HK-2 (cell line): ENCODE measurements around the gene ZMYM2.
A peak's percentile ranks its signal among the peaks of the same experiment; 100 is the strongest.

Experiments
- DNase-seq: peaks from one replicate; pipeline ENCODE4 v3.0.0-alpha.2; 2018; ENCODE audit not compliant: unreplicated experiment

Gene ZMYM2

GRCh38 chr13:20134732-20135131 is 176.2 kb downstream of the ZMYM2 start:
- DNase-seq = no peak

DNA sequence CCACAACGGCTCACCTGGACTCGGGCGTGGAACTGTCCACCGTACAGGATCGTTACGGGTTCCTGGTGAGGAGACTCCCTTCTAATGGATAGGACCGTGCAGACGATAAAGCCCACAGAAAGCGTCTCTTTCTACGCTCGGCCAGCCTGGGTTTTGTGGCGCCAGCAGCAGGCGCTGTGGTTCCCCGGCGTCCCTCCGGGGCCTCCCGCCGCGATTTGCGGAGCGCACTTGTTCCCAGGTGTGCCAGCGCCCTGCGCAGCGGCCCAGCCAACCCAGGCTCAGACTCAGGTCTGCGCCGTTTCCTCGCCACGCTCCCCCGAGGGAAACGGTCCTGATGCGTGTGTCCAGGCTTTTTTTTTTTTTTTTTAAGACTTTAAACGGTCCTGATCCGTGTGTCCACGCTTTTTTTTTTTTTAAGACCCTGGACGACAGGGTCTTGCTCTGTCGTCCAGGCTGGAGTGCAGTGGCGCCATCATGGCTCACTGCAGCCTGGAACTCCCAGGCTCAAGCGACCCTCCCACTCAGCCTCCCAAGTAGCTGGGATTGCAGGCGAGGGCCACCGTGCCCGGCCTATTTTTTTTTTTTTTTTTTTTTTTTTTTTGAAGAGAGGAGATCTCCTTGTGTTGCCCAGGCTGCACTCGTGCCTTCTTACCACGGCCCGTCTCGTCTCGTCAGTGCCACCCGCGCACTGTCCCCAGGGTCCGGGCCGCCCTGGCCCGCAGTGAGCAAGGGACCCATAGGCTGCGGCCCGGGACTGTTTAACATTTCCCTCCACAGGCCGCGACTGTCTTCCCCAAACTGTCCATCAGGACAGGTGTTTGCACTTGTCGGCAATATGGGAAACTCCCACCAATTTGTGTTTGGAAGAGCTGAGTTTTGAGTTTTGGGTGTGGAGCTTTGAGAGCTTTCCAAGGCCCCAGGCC is 178.5 kb downstream of the ZMYM2 start:
- DNase-seq = peak; percentile 8

DNA sequence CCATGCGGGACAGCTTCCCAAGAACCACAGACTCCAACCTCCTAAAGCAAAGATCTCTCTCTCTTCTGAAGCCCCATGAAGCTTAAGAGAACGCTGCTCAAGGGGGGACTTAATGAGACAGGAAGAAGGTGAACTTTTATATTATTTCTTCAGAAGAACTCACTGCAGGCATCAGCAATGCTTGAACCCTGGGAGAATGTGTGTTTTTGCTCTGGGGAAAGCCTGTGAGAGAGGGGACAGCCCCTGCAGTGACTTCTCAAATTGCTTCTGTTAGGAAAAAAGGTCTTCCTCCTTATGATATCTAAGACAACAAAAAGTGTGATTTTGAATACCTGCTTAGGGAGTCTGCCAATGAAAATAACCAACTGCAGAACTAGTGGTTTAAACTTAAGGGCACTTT is 179.3 kb downstream of the ZMYM2 start:
- no peak for DNase-seq

- DNase-seq = no peak
These were observed 182.0 kb downstream of the ZMYM2 start for GRCh38 chr13:20140487-20140886.
